T-helper 1 cell treated with Interleukin-12 subunit alpha and Interleukin-12 subunit beta and Interleukin-4 antibody, amounts not matched to agents 30 ng/mL and 1 ng/mL, for 36 hours (primary cell): ENCODE measurements around the gene CDK5RAP3. TPM values are rescaled to one million over a fixed set of nuclear protein-coding genes. Genes with fewer than 3 reads are reported as not detected.
"Not testable (repeated sequence)": the region's sequence is repeated elsewhere in the genome, so short reads cannot be mapped to it uniquely, and the experiment has no call there.

Source experiments
- intact Hi-C: fragments of 100-400 bp; cut with micrococcal nuclease; formaldehyde crosslinking; loops from one replicate; pipeline ENCODE4 v1.15.1; 2024
- total RNA-seq: library from RNA; stranded (reverse); gene quantifications from 2 replicates; pipeline ENCODE4 v1.2.3, GENCODE V29; 2022

The CDK5RAP3 gene
- total RNA-seq, 1 donor from 2014 or later: 195 TPM

DNA sequence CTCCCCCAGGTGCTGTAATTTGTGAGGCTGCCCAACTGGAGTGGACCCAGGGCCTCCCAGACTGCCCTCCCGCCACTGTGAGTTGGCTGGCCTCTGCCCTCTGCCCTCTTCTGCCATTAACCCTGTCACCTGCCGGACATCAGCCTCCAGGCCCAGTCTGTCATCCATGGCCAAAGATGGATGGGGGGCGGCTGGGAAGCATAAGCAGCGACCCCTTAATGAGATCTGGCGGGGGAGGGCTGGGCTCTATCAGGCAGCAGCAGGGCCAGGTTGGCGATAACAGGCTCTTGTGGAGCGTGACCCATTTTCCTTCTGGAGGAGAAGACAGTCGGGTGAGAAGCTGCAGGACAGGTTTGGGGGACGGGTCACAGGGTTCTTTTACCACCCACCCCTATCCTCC is 25.3 kb downstream of the CDK5RAP3 start:
- intact Hi-C loops: no loop called here

DNA sequence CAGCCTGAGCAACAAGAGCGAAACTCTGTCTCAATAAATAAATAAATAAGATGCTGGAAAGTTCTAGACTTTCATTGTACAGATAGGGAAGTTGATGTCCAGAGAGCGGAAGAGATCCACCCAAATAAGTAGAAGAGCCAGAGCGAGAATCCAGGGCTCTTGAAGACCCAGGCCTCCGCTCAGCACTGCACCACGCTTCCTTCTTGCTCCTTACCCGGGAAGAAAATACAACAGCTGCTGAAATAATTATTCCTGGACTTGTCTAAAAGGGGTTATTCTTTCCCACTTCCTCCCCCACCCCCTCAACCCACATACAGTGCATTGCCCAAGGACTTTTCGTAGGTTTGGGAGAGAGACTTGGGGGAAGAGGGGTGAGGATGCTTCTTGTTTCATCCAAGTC is 26.7 kb downstream of the CDK5RAP3 start:
- intact Hi-C loops: no loop called here

DNA sequence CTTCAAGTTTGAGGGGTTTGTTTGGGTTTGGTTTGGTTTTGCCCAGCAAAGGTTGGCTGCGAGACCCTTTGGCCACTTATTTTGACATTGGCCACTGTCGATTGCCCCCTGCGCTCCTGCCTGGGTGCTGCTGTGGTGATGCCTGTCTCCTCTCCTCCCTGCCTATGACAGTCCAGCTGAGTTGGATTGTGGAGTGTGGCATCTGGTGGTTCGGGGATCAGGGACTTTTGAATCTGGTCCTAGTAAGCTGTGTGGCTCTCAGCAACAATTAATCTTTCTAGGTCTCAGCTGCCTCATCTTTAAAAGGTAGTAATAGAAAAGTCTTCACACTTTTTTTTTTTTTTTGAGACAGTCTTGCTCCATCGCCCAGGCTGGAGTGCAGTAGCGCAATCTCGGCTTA is 27.1 kb downstream of the CDK5RAP3 start:
- intact Hi-C loops: no loop called here

DNA sequence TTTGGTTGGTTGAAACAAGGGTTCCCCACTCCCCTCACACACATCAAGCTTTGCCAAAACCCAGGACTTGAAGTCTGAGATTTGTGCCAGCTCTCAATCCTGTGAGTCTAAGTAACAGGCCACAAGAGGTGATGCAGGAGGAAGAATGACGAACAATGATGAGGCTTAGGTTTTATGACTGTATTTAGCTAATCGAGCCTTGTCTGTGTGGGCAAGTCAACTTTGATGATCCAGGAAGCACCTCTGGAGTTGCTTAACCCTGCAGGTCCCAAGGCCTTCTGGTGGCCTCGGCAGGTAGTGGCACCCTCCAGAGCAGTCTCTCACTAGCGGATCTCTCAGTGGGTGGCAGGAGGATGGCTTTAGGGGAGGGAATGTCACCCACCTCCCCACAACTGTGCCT is 28.7 kb downstream of the CDK5RAP3 start:
- intact Hi-C loops: no loop called here

DNA sequence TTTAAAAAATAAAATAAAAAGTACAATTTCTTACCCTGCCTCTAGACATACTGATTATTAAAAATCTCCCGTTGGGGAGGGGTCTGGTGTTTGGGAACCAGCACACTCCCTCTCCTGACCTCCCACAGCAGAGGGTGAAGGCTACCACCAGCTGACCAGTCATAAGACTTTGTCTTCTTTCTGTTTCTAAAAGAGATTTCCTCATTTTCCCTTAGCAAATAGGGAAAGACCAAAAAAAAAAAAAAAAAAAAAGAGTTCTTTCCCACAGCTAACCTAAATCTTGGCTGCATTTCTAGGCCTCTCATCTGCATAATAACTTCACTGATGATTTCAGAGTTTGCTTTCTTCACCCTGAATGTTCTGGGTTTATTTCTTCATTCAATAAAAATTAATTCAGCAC is 30.3 kb downstream of the CDK5RAP3 start:
- intact Hi-C loops: no loop called here

DNA sequence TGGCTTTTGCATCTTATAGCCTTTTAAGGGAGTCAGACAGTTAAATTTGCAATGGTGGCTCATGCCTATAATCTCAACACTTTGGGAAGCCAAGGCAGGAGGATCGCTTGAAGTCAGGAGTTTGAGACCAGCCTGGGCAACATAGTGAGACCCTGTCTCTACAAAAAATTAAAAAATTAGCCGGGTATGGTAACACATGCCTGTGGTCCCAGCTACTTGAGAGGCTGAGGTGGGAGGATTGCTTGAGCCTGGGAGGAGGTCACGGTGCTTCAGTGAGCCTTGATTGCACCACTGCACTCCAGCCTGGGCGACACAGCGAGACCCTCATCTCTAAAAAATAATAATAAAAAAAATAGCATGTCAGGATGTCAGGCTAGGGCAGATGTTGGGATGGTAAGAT is 30.7 kb downstream of the CDK5RAP3 start:
- intact Hi-C loops: not testable (repeated sequence)

DNA sequence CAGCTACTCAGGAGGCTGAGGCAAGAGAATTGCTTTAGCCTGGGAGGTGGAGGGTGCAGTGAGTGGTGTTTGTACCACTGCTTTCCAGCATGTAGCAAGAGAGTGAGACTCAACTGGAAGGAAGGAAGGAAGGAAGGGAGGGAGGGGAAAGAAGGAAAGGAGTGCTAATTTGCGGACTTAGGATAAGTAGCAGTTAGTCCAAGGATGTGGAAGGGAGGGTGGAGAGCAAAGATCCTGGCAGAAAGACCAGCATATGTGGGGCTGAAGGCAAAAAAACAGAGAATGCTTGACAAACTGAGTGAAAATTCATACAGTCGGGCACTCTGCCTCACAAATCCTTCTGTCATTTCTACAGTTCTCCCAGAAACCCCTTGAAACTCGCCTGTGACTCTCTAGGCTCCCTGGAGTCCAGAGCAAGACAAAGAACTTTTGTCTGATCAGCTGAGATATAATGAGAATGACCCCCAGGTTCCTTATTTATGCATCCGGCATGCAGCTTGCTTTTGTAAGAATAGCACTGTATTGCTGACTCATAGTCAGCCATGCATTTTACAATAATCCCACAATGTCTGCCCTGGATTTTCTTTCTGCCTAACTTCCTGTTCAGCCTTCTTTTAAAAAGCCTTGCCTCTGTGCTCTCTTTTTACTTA is 31.5 kb downstream of the CDK5RAP3 start:
- intact Hi-C loops: no loop called here

DNA sequence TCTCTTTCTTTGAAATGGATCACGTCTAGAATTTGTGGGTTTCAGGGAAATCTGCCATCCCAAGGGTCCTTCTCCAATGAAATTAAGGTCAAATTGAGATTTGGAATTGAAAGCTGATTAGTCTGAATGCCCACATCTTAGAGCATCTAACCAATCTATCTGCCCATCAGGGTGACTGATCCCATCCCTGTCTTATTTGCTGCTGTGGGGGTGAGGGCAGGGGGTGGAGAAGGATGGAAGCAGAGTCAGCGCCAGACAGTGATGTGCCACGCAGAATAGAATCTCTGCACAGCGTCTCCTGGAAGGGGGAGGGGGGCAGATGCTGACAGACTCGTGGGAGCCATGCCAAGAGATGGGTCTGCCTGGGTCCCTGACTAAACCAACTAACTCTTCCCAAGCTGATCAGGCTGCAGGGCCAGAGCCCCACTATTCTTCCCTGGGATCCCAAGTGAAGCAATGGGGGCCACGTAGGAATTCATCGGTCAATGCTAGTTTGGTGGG is 32.1 kb downstream of the CDK5RAP3 start:
- intact Hi-C loops: no loop called here

DNA sequence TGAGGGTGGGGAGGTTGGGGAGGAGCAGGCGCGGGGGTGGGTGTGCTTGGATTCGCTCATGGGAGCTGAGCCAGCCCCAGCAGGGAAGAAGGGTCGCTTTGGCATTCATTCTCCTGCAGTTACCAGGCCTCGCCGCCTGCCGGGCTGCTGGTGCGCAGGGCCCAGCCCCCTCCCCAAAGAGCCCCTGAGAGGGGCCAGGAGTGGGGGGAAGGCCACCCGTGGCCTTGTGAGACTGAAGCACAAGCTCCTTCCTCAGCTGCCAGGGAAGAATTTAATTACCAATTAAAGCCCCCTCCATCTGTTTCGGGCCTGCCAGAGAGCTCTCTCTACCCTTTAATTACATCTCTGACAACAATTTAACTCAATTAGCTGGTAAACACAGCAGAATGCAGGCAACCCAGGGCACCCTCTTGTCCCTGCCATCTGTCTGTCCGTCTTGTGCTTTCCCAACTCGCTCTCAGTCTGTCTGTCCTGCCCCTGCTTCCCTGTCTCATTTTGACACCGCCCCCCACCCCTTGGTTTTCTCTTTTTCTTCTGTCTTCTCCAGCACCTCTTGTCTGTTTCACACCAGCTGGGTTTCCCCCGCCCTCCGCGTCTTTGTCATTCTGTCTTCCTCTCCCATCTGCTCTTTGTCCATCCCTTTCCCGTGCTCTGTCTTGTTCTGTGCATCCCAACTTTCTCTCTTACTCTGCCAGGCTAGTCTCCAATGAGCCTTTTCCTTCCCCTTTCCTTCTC is 32.7 kb downstream of the CDK5RAP3 start:
- intact Hi-C loops: no loop called here

DNA sequence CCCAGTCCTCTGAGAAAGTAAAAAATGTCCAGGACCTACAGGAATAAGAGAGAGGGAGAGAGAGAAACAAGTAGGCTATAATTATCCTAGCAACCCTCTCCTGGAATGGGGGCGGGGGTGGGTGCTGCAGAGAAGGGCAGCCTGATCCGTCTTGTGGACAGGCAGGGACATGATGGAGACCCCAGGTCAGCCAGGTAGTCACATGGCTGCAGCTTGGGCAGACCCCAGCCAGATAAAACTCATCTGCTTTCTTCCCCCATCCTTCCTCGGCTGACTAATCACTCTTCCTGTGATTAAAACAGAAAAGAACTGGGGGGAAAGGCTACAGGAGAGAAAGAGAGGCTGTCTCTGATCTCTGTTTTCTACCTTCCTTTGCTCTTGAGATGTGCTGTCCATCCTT is 34.1 kb downstream of the CDK5RAP3 start:
- intact Hi-C loops: no loop called here

DNA sequence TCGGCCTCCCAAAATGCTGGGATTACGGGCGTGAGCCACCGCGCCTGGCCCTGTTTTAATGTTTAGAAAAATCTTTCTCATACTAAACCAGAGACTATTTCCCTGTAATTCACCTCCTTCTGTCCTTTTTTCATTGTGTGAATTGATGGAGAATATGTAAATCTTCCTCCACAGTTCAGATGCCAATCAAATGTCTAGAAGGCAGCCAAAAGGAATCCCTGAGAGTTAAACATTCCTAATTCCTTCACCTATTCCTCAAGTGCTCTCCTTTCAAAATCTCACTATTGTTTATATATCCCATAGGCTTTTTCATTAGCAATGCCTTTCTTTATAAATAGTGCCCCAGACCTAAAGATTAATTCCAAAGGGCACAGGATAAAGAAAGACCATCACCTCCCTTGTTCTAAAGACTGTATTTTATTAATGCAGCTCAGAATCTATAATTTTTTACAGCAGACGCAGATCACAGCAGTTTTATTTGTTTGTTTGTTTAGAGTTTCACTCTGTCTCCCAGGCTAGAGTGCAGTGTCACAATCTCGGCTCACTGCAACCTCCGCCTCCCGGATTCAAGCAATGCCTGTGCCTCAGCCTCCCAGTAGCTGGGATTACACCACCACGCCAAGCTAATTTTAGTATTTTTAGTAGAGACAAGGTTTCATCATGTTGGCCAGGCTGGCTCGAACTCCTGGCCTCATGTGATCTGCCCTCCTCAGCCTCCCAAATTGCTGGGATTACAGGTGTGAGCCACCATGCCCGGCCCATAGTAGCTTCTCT is 36.2 kb downstream of the CDK5RAP3 start:
- intact Hi-C loops: no loop called here

DNA sequence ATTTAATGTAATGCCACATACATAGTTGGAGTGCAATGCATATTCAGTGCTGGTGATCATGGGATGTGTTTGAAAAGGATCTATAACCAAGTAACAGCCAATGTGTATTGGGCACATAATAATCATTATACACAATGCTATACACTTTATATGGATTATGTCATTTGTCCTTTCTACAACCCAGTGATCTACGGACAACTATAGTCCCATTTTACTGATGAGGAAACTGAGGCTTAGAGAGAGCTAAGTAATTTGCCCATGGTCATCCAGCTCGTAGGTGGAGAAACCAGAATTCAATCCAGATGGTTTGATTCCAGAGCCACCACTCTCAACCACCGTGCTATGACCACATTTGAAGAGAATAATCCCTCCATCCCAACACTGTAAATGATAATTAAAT is 39.3 kb downstream of the CDK5RAP3 start:
- intact Hi-C loops: loop anchor here (2.0 kb wide), 1 partner anchor 61 kb away; no protein-coding TSS in a partner anchor

DNA sequence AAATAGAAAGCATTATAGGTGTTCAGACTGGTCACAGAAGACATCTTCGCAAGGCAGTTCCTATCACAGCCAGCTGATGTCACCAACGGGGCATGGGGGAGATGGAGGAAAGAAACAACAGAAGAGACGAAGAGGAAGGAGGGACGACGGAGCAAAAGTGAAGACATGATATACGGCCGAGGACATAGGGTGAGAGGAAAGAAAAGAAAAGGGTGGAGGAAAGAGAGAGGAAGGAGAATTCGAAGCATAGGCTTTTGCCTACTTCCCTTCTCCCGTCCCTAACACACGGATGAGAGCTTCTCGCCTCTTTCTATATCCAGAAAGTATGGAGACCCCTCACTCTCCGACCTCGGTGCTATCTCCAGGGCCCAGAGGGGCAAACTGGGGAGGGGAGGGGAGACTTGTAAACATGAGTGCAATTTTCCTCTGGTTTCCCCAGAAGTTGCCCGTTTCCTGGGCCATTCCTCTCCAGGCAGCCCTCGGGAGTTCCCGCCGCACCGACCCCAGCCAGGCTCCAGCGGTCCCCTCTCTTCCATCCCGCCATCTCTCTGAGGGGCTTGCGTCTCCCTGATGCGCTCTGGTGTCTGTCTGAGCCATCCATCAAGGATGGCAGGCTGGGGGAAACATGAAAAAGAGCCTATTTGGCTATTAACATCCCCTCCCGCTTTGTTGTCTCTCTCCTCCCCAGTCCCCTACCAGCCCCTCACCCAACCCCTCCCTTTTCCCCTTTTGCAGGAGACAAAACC is 40.7 kb downstream of the CDK5RAP3 start:
- intact Hi-C loops: loop anchor here (1.0 to 2.0 kb wide), 4 partner anchors 13 to 63 kb away; no protein-coding TSS in a partner anchor

DNA sequence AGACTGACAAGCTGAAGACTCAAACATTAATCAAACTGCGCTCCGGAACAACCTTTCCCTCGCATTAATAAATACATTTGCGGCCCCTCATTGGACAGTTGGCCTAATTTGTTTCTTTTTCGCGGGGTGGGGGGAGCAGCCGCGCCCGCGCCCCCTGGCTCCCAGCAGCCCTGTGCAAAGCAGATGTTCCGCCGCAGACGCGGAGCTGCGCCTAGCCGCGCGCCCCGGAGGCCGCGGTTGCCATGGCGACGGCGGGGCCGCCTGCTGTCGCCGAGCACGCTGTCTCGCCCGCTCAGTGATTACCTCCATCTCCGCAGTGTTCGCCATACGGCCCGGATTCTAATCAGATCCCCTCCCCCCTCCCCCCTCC is 41.2 kb downstream of the CDK5RAP3 start:
- intact Hi-C loops: loop anchor here (1.0 kb wide), 1 partner anchor 34 kb away; no protein-coding TSS in a partner anchor

DNA sequence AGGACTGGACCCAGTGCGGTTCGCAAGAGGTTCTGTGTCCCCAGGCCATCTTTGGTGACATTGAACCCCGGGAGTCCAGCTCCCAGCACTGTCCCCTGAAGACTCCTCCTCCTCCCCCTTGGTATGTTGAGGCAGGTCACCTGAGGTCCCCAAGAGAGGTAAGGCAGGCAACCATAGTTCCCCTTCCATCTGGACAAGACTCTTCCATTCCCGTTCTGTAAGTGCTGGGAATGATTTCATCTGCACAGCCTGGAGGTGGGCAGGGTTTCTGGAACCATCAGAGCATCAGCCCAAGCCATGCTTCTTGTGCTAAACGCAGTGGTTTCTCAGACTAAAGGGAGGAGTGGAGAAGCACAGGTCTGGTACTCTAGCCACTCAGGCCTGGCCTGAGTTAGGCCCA is 41.7 kb downstream of the CDK5RAP3 start:
- intact Hi-C loops: loop anchor here (1.0 kb wide), 1 partner anchor 34 kb away; no protein-coding TSS in a partner anchor

DNA sequence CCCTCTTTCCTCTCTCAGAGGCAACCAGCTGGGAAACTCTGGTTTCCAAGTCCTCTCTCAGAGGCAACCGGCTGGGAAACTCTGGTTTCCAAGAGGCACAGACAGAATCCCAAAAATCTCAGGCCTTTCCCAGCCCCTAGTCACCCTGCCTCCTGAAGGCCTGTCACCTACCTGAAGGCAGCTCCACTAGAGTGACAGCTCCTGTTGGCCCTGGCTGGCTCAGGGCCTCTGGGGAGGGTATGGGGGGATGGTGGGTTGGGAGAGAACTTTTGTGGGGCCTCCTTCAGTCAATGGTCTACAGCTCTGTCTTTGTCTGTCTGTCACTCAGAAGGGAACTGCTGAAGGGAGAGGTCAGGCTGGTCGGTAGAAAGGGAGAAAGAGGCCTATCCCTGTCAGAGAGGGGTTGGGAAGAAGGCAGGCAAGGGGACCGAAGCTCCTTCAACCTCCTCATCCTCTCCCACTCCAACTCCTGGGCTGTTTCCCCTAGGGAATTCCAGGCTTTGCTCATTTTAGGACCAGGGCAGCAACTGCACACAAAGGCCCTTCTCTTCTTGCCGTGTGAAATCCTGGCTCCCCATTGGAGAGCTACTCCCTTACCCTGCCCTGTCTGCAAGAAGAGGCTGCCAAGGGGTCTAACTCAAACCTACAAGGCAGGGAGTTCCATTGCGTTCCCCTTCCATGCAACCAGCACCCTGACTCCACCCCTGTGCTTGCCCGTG is 43.1 kb downstream of the CDK5RAP3 start:
- intact Hi-C loops: no loop called here

DNA sequence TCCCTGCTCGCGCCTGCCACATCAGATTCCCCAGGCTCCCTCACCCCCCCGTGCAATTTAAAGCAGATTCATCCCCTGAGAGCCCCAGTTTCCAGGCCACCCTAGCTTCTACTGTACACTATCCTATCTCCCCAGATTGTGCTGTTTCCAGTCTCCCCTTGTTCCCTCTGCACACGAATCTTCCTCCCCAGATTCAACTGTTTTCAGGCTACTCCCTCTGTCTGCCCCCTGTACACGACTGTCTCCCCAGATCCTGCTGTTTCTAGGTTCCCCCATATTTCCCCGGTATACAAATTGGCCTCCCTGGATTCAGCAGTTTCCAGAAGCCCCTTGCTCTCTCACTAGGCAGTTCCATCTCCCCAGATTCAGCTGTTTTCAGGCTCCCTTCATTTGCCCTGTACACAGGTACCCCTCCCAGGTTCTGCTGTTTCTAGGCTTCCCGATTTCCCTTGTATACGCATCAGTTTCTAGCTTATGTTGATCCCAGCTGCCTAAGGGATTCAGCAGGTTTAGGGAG is 43.7 kb downstream of the CDK5RAP3 start:
- intact Hi-C loops: no loop called here

DNA sequence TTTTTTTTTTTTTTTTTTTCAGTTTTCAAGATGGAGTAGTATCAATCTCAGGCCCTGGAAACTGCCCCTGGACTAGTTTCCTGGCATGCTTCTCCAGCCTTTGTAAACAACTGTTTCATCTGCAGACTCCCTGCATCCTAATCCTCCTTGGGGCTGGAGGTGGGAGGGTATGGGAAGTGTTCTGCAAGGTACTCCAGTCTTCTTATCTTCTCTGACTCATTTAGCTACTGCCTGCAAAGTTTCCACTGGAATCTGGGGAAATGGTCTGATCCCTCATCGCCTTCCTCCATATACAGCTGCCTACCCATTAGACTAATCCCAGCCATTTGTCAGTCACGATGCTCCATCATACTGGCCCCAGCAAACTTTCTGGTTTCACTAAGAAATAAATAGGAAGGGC is 45.2 kb downstream of the CDK5RAP3 start:
- intact Hi-C loops: loop anchor here (2.0 kb wide), 2 partner anchors 45 to 119 kb away; partner anchors contain the start of genes CDK5RAP3 and SP2

DNA sequence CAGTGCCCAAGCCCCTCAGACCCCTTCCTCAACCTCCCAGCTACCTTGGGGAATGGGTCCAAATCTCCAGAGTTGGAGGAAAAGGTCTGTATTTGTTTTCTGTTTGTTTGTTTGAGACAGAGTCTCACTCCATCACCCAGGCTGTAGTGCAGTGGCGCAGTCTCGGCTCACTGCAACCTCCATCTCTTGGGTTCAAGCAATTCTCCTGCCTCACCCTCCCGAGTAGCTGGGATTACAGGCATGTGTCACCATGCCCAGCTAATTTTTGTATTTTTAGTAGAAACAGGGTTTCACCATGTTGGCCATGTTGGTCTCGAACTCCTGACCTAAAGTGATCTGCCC is 46.9 kb downstream of the CDK5RAP3 start:
- intact Hi-C loops: loop anchor here (1.0 to 2.0 kb wide), 3 partner anchors 47 to 121 kb away; partner anchors contain the start of genes CDK5RAP3 and SP2

DNA sequence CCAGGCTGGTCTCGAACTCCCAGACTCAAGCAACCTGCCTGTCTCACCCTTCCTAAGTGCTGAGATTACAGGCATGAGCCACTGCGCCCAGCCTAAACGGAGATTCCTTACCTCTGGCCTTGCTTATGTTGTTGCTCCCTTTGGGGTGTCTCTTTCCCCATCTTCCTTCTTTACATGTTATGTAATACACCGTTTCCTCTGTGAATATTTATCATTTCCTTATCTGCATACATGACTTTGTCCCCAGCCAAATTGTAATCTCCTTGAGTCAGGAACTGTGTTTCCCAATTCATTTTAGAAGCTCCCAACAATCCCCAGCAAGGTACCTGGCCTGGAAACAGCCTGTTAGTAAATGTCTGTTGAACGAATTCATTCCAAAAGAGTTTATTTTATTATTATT is 51.0 kb downstream of the CDK5RAP3 start:
- intact Hi-C loops: no loop called here
